Right lobe of liver (tissue), 4 donors: ENCODE results near the gene RCCD1.

Experiments used
- POLR2A ChIP-seq: fragments of 450-650 bp; IDR thresholded peaks from one replicate; pipeline ENCODE4 v1.6.1; 2017; ENCODE audit warnings: antibody characterized with exemption, mild to moderate bottlenecking
- TF ChIP-seq, protein P1 (sequence below), 4 donors: fragments of 200-600 bp in 3 of 4; fragments of 450-650 bp in 1 of 4; IDR thresholded peaks; one replicate each; pipeline versions ENCODE4 v1.5.1 to v1.8.0; 2016 to 2022; ENCODE audit warnings: antibody characterized with exemption in 4 of 4, mild to moderate bottlenecking in 2 of 4
- donor health status: DM: no; HTN: no; CAD: no.
- donor health status: DM: no; HTN: no; CAD: no.
- donor health status: DM: no; HTN: yes; CAD: no.

DNA sequence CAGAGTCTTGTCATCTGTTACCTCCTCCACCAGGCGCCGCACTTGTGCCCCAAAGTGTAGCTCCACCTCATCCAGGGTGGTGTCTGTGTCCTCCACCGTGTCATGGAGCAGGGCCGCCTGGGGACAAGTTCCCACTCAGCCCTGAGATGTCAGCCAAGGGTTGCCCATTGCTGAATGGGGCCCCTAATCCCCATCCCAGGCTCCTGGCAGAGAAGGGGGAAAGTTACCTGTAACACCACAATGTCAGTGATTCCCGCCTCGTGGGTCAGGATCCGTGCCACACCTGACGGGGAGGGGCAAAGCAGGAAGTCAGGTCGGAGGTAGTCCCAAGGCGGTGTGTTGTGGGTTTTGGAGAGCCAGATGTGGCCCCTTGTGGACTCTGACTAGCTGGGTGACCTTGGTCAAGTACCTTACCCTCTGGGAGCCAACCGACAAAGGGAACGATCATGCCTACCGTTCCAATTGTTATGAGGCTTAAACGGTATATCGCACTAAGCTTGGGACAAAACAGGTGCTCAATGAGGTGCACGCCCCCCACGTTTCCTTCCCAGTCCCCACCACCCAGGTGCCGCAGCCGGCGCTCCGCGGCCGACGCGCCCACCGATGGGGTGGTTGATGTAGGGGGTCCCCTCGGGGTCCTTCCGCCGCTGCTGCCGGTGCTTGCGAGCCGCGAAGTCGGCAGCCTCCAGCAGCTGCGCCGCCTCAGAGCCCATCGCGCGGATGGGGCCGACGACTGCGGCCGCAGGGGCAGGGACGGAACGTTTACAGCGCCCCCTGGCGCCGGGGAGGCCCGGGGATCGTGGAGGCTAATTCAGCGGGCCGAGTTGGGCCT is 22.6 kb upstream of the RCCD1 start, which contains the start of gene HDDC3:
- TF ChIP-seq, protein P1, sequence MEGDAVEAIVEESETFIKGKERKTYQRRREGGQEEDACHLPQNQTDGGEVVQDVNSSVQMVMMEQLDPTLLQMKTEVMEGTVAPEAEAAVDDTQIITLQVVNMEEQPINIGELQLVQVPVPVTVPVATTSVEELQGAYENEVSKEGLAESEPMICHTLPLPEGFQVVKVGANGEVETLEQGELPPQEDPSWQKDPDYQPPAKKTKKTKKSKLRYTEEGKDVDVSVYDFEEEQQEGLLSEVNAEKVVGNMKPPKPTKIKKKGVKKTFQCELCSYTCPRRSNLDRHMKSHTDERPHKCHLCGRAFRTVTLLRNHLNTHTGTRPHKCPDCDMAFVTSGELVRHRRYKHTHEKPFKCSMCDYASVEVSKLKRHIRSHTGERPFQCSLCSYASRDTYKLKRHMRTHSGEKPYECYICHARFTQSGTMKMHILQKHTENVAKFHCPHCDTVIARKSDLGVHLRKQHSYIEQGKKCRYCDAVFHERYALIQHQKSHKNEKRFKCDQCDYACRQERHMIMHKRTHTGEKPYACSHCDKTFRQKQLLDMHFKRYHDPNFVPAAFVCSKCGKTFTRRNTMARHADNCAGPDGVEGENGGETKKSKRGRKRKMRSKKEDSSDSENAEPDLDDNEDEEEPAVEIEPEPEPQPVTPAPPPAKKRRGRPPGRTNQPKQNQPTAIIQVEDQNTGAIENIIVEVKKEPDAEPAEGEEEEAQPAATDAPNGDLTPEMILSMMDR (IDR thresholded peaks at IDR 0.05): peak; percentile 94 to 98 (median 98)
- TF ChIP-seq POLR2A: peak; percentile 73
